NCI-H187 (cell line): Measurements from ENCODE around the gene CCDC88C.

Experiments
- DNase-seq, 2 experiments: peaks; one replicate each; lab custom pipeline; 2025; lab: John Stamatoyannopoulos, UW

Gene CCDC88C

DNA sequence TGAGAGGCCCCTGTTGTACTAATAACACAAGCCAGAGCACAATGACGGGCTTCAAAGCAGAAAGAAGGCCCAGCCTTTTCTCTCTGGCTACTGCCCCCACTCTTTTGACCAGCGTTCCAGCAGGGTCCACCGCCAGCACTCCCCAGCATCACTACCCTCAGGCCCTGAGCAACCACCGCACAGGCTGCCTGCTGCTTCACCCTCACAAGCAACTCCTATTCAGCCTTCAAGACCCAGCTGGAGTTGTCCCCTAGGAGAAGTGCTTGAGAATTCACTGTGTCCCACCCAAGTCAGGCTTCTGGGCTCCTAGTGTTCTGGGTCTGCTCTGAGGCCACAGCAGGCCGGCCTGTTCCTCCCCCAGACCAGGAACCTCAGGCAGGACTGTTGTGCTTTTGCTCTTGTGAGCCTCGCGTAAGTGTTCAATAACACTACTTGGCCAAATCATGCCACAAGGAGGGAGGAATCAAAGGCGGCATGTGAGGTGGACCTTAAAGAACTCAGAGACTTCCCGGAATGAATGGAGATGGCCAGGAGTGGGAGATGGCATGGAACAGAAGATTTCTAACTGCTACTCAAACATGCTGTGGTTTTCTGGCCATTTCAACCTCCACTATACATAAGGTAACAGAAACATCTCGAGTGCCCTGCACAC is 89.8 kb downstream of the CCDC88C start:
- DNase-seq, result no peak

DNA sequence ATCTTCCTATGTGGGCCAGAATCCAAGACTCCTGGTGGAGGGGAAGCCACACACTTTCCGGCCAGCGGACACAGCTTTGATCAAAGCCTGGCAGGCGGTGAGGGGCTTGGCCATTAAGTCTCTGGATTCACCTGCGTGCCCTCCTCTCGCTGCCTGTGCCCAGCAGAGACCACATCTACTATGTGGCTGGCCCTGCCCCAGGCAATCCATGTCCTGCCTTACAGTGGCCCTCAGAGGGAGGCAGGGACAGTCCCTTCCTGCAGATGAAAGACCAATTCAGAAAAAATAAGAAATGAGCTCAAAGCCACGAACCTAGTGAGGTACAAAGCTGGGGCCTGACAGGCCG is 90.4 kb downstream of the CCDC88C start:
- no peak for DNase-seq

DNA sequence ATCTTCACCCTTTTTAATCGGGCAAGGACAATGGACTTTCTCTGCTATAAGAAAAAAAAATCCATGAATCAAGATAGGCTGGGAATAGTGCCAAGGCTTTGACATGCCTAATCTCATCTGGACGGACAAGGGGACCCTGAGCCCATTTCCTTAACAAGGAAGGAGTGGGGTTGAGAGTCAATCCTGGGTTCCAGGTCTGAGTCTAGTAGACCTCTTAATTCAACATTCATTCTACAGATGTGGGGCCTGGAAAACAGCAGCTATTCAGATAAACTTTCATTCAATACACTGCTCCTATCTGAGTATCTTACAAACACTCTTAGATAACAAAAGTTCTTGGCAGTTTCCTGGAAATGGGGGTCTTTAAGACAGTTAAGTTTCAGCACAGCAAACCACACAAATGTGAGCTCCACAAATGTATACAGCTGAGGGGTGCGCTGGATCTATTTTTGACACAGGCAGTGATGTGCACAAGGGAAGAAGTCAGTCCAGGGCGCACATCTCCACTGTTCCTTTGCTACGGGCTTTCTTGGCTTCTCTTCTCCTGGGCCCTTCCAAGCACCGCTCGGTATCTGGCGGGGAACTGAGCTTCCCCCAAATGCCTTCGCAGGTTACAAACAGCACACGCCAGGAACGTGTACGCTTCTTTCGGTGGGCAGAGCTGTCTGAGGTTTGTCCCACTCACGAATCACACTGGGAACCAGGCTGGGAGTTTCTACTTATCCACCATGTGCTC is 90.9 kb downstream of the CCDC88C start:
- DNase-seq, result no peak

DNA sequence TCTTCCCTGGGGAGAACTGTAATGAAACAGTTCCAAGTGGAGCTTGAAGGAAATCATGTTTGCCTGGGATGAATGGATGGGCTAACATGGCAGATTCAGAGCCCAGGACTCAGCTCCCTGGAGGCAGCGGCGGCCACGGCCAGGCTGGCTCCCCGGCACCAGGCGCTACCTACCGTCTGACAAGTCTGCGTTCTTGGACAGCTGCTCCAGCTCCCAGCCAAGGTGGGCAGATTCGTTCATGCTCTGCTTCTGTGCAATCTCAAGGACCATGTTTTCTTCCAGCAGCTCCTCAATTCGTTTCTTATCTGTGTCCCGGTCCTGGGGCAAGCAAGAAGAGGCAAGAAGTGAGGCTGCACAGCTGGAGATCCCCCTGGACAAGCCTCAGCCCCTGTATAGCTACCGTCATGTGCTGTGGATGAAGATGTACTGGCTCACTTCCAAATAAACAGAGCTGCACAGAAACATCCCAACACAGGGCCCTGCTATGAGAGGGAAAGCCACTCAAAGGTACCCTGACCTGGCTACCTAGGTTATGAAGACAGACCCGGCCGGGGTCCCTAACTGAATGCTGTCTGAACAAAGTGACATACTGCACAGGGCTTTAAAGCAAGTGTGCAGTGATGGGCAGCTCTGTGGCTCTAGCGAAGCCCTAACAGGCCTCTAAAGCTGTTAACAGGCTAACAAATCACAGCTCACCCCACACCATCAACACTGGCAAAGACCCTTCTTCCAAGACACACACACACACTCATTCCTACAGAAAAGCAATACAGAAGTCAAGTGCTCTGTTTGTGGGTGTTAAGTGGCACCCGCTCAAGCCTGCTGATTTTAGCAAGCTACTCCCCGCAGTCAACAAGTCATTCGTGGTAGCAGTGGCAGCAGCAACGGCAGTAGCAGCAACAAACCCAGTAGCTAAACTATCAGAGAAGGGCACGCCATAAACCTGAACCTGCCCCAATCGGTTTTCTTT is 92.7 kb downstream of the CCDC88C start:
- no peak for DNase-seq

DNA sequence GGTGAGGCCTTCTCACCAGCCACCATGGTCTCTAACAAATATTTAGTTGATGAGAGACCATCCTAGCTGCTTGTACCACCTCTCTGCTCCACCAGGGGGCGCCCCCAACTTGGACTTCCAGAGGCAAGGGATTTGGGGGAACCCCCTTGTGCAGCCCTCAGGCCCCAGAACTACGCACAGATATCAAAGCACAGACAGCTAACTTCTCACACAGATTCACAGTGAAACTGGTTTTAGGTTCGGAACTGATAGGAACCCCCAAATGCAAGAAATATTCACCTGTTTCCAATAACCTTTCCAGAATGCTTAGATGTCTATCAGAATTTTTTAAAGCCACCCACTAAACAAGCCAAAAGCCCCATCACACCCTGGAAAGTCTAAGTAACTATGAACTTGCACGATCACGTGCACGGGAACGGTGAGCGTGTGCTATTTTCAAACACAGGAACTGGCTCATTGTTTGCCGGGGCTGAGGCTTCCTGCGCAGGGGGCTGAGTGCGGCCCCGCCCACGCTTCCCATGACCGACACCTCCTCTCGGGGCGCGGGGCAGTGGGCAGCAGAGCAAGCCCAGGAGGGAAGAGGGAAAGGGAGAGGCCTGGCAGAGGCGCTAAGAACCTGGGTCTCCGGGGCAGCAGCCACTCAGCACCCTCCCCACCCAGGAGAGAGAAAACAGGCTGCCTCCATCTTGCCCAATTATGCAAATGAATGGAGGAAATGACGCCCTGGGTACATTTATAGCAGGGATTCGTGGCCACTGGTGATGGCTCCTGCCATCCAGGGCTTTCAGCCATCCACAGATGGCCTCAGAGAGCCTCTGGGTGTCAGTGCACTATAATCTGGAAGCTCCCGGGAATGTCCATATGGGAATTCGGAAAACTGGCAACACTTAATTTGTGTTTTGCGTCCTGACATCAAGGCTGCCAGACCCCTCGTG is 93.7 kb downstream of the CCDC88C start:
- peak; percentile 42 to 66 for DNase-seq

DNA sequence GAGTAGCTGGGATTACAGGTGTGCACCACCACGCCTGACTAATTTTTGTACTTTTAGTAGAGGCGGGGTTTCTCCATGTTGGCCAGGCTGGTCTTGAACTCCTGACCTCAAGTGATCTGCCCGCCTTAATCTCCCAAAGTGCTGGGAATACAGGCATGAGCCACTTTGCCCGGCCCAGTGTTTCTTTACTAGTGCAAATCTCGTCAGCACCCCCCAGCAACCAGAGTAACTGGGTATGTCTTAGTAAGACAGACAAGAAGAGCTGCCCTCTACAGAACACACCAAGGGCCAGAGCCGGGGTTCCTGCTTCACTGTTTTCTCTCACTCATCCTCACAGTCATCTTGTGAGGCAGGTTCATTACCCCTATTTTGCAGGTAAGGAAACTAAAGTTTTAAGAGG is 94.6 kb downstream of the CCDC88C start:
- DNase-seq, result no peak

DNA sequence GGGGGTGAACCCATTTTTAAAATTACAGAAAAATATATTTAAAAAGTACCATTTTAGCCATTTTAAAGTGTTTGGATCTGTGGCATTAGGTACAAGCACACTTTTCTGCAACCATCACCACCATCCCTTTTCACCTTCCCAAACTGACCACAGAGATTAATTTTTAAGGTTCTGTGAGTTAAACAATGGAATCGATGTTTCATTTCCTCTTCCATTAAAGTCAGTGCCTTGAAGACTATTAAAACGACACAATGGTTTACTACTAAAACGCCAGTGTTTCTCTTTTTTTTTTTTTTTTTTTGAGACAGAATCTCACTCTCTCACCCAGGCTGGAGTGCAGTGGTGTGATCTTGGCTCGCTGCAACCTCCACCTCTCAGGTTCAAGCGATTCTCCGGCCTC is 95.0 kb downstream of the CCDC88C start:
- no peak for DNase-seq

DNA sequence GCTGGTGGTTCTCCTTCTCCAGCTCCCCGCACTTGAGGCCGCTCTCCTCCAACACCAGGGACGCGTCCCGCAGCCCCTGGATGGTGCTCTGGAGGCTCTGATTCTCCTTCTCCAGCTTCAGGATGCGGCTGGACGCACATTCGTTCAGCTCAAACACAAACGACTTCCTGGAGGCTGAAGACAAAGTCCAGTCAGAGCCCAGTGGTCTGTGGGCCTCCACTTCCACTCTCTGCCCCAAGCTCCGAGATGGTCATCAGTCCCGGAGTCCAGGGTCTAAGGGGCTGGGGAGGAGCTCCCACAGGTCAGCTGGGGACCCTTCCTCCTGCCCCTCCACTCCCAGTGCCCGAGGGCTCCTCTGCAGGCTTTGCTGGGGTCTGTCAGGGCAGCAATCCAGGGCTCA is 96.5 kb downstream of the CCDC88C start:
- DNase-seq, result no peak

DNA sequence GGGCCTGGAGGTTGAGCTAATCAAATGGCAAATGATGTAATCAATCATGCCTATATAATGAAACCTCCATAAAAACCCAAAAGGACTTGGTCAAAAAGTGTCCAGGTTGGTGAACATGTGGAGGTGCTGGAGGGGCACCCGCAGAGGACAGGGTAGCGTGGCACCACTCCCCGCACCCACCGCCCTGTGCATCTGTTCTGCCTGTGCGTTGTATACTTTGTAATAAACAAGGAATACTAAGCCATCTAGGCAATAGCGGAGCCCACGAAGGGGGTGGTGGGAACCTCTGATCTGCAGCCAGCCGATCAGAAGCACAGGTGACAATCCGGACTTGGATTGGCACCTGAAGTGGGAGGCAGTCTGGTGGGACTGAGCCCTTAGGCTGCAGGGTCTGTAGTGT is 97.4 kb downstream of the CCDC88C start:
- DNase-seq, result no peak

DNA sequence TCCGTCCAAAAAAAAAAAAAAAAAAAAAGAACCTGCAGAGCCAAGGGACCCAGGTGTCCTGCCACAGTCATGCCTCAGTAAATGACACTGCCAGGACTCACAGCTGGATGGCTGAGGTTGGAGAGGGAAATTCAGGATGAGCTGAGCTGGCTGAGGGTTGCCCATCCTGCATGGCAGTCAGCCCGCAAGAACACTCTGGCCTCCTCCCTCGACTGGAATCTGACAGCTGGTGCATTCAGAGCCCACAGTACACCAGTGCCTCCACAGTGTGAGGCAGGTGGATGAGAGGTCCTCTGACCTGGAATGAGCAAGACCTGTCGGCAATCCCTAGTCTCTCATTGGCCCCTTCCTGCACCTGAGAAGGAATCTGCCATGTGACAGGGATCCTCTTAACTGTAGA is 98.7 kb downstream of the CCDC88C start:
- DNase-seq, result no peak

DNA sequence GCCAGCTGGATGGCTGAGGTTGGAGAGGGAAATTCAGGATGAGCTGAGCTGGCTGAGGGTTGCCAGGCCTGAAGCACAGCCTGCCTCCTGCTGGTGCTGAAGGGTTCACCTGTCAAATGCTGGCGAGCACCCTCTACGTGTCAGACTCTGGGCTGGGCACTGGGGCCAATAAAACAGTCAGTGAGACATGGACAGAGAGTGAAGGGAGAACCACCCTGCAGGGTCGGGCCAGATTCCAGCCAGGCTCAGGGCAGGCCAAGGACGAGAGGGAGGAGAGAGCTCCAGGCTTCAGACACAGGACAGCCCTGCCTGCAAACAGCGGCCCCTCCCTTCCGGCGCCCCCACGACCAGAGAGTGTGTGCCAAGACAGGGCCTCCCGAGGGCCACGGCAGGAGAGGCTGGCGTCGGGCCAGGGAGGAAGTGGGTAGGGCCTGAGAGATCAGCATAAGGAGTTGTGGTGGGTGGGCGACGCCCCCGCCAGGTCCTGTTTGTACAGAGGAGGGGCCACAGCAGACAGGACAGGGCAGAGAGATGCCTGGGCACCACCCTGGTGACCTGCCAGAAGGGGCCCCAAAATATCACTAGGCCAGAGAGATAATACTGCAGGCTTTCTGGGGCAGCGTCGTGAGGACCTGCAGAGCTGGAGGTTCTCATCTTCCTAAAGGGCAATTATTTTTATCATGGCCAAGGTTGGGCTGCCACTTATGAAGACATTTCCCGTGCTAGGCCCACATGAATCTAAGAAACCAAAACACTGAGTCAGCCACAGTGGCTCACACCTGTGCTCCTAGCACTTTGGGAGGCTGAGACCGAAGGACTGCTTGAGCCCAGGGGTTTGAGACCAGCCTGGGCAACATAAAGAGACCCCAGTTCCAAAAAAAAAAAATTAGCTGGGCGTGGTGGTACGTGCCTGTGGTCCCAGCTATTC is 100.0 kb downstream of the CCDC88C start:
- DNase-seq, result no peak

DNA sequence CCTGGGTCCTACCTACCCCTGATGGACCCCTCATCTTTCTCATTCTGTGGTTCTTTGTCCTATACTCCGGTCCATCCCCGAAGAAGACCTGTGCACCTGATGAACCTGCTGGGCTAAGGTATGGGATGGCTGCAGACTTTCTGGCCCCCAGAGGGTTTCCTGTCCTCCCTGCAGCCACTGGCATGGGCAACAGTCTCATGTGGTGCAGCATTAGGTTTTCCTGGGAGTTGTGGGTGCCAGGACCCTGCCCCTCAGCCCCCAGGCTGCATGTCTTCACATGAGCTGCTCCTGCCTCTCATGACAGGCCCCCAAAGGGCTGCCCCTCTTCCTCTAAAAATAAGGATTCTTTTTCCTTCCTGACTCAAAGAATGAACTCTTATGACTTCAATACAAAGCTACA is 100.9 kb downstream of the CCDC88C start:
- DNase-seq, result no peak

DNA sequence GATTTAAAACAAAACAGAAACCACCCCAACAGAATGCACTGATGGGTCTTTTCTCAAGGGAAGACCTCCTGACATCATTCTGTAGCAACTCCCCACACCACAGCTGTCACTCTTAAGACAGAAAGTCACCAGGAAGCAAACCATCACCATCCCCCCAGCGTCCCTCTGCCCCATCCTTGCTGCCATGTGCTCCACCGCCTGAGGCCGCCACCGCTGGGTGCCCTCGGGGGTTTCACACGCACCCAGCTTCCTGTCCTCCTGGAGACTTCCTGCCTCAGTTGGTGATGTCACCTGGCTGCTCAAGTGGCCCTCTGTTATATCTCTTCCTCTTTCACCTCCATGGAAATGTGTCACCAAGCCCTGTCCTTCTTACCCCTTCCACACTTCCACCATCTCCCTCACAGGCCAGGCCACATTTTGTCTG is 101.8 kb downstream of the CCDC88C start:
- no peak for DNase-seq

DNA sequence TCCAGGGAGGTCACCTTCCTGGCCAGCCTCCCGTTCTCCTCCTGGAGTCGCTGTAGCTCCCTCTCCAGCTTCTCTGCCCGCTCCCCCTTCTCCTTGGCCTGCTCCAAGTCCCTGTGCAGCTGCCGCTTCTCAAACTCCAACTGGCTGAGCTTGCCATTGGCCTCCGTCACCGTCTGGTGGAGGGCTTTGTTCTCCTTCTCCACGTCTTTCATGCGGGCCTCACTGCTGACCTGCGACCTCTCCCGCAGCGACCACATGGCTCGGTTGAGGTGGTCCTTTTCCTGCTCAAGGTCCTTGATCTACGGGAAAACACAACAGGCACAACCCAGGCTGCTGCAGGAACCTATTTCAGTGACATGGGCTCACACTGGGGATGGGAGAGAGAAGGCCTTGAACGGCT is 103.8 kb downstream of the CCDC88C start:
- DNase-seq, result no peak

DNA sequence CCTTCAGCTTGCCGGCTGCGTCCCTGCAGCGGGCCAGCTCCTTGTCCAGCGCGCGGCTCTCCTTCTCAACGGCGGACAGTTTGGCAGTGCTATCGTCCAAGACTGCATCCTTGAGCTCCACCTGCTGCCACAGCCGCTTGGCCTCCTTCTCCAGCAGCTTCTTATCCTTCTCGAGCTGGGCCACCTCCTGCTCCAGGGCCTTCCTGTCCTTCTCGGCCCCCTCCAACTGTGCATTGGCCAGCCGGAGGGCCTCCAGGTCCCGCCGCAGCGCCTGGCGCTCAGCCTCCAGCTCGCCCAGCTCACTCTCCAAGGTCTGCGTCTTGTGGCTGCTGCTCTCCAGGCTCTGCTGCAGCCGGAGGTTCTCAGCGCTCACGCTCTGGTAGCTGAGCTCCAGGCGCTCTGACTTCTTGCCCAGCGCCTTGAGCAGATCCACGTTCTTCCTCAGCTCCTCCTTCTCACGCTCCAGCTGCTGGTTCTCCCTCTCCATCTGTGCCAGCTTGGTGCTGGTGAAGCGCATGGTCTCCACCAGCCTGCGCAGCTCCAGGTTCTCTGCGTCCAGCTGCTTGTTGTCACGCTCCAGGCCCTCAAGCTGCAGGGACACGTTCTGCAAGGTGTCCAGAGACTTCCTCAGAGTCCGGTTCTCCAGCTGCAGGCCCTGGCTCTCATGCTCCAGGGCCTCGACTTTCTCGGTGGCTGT is 104.3 kb downstream of the CCDC88C start:
- no peak for DNase-seq

DNA sequence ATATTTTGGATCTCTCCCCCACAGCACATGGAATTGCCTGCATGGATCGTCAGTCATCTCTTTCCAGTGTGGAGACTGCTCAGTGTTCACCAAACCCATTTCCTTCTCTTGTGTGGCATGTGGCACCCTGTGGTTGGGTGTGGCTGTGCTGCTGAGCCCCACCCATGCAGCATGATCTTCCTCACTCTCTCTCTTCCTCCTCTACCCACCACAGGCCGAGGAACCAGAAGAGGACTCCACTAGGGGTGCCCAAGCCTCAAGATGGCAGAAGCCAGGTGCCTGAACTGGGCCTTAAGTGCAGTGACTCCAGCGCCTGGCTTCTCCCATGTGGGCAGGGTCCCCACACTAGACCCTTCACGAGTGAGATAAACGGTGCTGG is 106.3 kb downstream of the CCDC88C start:
- DNase-seq, result no peak

DNA sequence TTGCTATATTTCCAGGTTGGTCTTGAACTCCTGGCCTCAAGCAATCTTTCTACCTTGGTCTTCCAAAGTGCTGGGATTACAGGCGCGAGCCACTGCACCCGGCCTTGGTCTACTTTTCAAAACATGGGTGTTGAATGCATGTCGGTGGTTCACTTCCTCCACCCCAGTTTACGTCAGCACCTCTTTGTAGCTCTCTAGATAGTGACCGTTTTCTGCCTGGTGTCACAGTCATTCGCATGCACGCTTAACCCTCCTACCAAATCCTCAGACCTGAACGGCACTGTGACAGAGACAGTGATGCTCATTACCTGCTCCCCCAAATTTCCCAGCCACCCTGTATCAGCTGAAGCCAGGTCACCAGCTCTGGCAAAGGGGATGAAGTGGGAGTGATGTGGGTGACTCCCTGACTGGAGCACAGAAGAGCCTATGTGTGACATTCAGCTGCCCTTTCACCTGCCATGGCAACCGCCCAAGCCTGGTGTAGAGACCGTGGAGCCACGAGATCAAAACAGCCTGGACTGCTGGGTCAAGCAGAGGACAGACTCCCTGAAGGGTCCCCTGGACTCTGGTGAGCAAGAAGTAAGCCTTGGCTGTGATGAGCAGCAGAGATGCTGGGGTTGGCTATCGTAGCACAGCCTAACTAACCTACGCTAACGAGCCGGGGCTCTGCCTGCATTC is 106.9 kb downstream of the CCDC88C start:
- no peak for DNase-seq

DNA sequence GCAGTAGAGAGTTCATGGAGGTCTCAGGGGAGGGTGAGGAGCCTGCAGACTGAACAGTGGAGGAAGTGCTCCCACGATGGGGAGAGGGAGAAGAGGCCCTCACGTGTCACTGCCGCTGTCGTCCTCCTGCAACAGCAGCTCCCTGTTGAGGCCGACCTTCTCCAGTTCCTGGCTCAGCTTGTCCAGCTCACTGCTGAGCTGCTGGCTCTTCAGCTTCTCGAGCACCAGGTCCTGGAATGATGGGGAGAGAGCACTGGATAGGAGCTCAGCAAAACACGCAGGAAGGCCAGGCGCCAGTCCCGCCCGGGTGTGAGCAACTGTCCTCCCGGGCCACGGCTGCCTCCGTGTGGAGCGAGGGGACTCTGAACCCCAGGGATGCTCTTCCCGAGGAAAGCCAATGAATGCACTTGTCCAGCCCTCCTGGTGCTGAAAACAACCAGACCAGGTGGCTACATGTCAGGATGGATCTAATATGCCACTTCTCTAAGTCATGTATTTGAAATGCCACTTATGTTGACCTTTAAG is 107.8 kb downstream of the CCDC88C start:
- DNase-seq, result no peak

DNA sequence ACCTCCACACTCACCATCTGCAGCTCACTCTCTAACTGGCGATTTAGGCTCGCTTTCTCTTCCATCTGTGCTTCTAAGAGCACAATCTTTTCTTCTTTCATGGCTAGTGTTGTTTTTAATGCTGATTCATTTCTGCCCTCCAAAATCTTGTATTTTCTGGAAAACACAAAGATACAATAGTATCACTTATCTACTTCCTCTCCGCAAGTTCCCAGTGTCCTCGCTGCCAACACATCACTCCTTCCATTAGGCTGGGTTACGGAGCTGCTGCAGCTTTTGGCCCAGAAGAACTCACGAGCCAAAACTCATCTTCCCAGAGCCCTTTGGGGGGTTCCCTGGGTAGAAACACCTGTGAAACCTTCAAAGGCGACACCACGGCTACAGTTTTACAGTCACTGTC is 109.3 kb downstream of the CCDC88C start:
- DNase-seq, result no peak
